T-helper 22 cell (primary cell): ENCODE results near the gene GPATCH3.
"Not testable (repeated sequence)": the region's sequence is repeated elsewhere in the genome, so short reads cannot be mapped to it uniquely, and the experiment has no call there.

Experiments used
- DNase-seq: peaks from one replicate; pipeline ENCODE4 v3.0.0-alpha.2; 2020; ENCODE audit warnings: low read depth

GPATCH3 gene

GRCh38 chr1:26864610-26865480 is 35.4 kb downstream of the GPATCH3 start:
- peak; percentile 90 for DNase-seq

GRCh38 chr1:26863685-26864077 is 36.6 kb downstream of the GPATCH3 start:
- no peak for DNase-seq

GRCh38 chr1:26862781-26863684 is 37.2 kb downstream of the GPATCH3 start, which contains the start of gene SFN:
Gene SFN, plus strand, starts transcription at chr1:26863149. Its CDS starts 64 bp downstream, at chr1:26863213.
- peak; percentile 37 for DNase-seq

GRCh38 chr1:26861889-26862378 is 38.3 kb downstream of the GPATCH3 start:
- no peak for DNase-seq

GRCh38 chr1:26861286-26861701 is 39.0 kb downstream of the GPATCH3 start:
- no peak for DNase-seq

GRCh38 chr1:26858891-26859640 is 41.2 kb downstream of the GPATCH3 start:
- no peak for DNase-seq

- DNase-seq: no peak
Observed at GRCh38 chr1:26858160-26858559, 42.1 kb downstream of the GPATCH3 start.

GRCh38 chr1:26857473-26858060 is 42.7 kb downstream of the GPATCH3 start:
- no peak for DNase-seq

GRCh38 chr1:26856604-26857469 is 43.4 kb downstream of the GPATCH3 start:
- no peak for DNase-seq

- no peak for DNase-seq
Observed at GRCh38 chr1:26856181-26856580, 44.1 kb downstream of the GPATCH3 start.

GRCh38 chr1:26855636-26856035 is 44.6 kb downstream of the GPATCH3 start:
- DNase-seq: no peak

GRCh38 chr1:26854906-26855305 is 45.4 kb downstream of the GPATCH3 start:
- DNase-seq: no peak

GRCh38 chr1:26853600-26853999 is 46.7 kb downstream of the GPATCH3 start:
- DNase-seq: no peak

- peak; percentile 41 for DNase-seq
Observed at GRCh38 chr1:26853156-26853555, 47.1 kb downstream of the GPATCH3 start.

GRCh38 chr1:26852701-26853100 is 47.6 kb downstream of the GPATCH3 start:
- no peak for DNase-seq

GRCh38 chr1:26851106-26851684 is 49.1 kb downstream of the GPATCH3 start:
- DNase-seq: no peak

- no peak for DNase-seq
Observed at GRCh38 chr1:26848941-26849774, 51.1 kb downstream of the GPATCH3 start.

GRCh38 chr1:26848499-26848898 is 51.8 kb downstream of the GPATCH3 start:
- DNase-seq: no peak

GRCh38 chr1:26847826-26848225 is 52.4 kb downstream of the GPATCH3 start:
- DNase-seq: not testable (repeated sequence)
